GM21367 (cell line): Measurements from ENCODE around the gene ESRRG.
A peak's percentile ranks its signal among the peaks of the same experiment; 100 is the strongest.
"Not testable (repeated sequence)": the region's sequence is repeated elsewhere in the genome, so short reads cannot be mapped to it uniquely, and the experiment has no call there.

Experiments used
- ATAC-seq: cut with Tn5 transposase; IDR thresholded peaks from one replicate; pipeline ENCODE4 v1.9.1; 2021; ENCODE audit not compliant: unreplicated experiment

ESRRG gene

GRCh38 chr1:216705676-216706075 lies 17.6 kb downstream of the ESRRG start:
- no peak for ATAC-seq

GRCh38 chr1:216704065-216704464 lies 19.2 kb downstream of the ESRRG start:
- not testable (repeated sequence) for ATAC-seq

GRCh38 chr1:216702170-216702569 lies 21.1 kb downstream of the ESRRG start:
- ATAC-seq: peak; percentile 88

- no peak for ATAC-seq
Observed at GRCh38 chr1:216700779-216701178, 22.4 kb downstream of the ESRRG start.

GRCh38 chr1:216691710-216692109 lies 31.5 kb downstream of the ESRRG start:
- no peak for ATAC-seq

- no peak for ATAC-seq
Observed at GRCh38 chr1:216690603-216691002, 32.6 kb downstream of the ESRRG start.

GRCh38 chr1:216688127-216688657 lies 35.0 kb downstream of the ESRRG start:
- no peak for ATAC-seq

- ATAC-seq: no peak
Observed at GRCh38 chr1:216686860-216687766, 36.1 kb downstream of the ESRRG start.

- ATAC-seq: no peak
Observed at GRCh38 chr1:216682752-216683151, 40.5 kb downstream of the ESRRG start.

GRCh38 chr1:216679108-216679507 lies 44.1 kb downstream of the ESRRG start:
- no peak for ATAC-seq

GRCh38 chr1:216670118-216670883 lies 52.9 kb downstream of the ESRRG start:
- ATAC-seq: no peak

- no peak for ATAC-seq
Observed at GRCh38 chr1:216666441-216666840, 56.8 kb downstream of the ESRRG start.

- no peak for ATAC-seq
Observed at GRCh38 chr1:216665856-216666255, 57.4 kb downstream of the ESRRG start.

- ATAC-seq: no peak
Observed at GRCh38 chr1:216665406-216665805, 57.8 kb downstream of the ESRRG start.

- ATAC-seq: no peak
Observed at GRCh38 chr1:216662681-216663080, 60.5 kb downstream of the ESRRG start.

- no peak for ATAC-seq
Observed at GRCh38 chr1:216660561-216660960, 62.7 kb downstream of the ESRRG start.

- no peak for ATAC-seq
Observed at GRCh38 chr1:216653001-216653400, 70.2 kb downstream of the ESRRG start.

- ATAC-seq: no peak
Observed at GRCh38 chr1:216651826-216652418, 71.3 kb downstream of the ESRRG start.

- no peak for ATAC-seq
Observed at GRCh38 chr1:216643176-216643575, 80.1 kb downstream of the ESRRG start.

GRCh38 chr1:216641669-216642460 lies 81.4 kb downstream of the ESRRG start:
- no peak for ATAC-seq

- no peak for ATAC-seq
Observed at GRCh38 chr1:216640100-216640499, 83.1 kb downstream of the ESRRG start.
